ENCODE results near the gene ZSWIM1.

GRCh38 chr20:45851501-45851900 is 29.5 kb upstream of the ZSWIM1 start:
- TF ChIP-seq CTCF (IDR thresholded peaks at IDR 0.05) (no peak), POLR2A (IDR thresholded peaks at IDR 0.05) (no peak)
